ENCODE data around the gene DPP4.

Gene DPP4

GRCh38 chr2:162085090-162085891, 11.3 kb upstream of the DPP4 start:
- no peak for FAIRE-seq

GRCh38 chr2:162084536-162084935, 10.5 kb upstream of the DPP4 start:
- no peak for FAIRE-seq

DNA sequence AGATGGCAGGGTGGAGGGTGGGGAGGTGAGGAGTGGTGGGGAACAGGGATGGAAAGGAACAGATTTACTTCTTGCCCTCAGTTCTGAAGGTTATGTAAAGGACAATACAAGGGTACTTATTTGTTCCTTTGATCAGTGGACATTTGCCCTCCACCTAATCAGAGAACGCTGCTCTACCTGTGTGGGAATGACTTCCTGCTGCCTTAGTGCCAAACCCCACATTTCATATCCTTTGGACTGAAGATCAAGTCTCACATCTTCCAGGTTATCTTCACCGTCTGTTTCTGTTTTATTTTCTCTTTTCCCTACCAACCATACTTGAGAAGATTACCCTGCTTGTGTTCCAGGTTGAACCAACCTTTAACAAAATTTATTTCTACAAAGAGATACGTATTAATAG, 8.7 kb upstream of the DPP4 start:
- no peak for FAIRE-seq

DNA sequence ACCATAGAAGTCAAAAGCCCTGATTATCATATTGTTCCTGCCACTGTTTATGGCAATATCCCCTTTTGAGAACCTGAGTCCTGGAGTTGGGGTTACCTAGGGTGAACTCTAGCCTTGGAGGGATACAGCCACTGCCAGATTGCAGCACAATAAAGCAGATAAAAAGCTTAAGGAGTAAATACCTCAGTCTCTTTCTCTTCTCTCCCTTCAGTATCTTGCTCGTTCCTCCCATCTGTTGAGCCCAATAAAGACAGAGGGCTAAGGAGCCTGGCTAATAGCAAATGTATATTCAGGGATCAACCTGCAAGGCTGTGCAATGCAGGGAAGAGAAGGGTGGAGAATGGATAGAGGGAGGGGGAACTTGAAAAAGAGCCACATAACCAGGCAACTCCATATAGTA, 8.0 kb upstream of the DPP4 start:
- no peak for FAIRE-seq

DNA sequence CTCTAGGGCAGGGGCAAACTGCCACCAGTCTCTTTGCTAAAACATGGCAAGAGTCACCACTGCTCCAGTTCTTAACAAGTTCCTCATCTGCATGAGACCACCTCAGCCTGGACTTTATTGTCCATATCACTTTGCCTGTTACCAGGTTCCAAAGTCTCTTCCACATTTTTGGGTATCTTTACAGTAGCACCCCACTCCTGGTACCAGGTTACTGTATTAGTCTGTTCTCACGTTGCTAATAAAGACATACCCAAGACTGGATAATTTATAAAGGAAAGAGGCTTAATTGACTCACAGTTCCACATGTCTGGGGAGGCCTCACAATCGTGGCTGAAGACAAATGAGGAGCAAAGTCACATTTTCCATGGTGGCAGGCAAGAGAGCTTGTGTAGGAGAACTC, 5.5 kb upstream of the DPP4 start:
- FAIRE-seq, result no peak

DNA sequence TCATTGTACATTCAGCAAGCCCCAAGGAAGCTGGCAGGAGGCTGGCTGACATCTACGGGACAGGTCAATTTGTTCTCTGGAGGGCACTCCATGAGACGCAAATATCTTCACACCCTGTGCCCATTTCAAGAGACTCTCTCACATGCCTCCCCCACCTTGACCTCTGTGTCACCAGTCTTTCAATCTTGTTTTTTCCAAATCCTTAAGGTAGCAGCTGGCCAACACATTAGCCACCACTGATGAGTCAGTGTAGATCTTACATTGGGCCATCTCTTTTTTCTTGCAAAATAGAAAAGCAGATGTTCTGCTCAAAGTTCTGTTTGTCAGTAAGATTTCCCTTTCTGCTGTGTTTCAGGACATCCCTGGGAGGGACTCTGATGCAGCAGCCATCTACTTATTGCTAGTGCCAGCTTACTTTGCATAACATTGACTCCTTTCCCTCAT, 1.7 kb upstream of the DPP4 start:
- FAIRE-seq, result no peak

GRCh38 chr2:162074928-162075688, 1.1 kb upstream of the DPP4 start:
- no peak for FAIRE-seq

GRCh38 chr2:162074632-162074895, 549 bp upstream of the DPP4 start:
- no peak for FAIRE-seq

DNA sequence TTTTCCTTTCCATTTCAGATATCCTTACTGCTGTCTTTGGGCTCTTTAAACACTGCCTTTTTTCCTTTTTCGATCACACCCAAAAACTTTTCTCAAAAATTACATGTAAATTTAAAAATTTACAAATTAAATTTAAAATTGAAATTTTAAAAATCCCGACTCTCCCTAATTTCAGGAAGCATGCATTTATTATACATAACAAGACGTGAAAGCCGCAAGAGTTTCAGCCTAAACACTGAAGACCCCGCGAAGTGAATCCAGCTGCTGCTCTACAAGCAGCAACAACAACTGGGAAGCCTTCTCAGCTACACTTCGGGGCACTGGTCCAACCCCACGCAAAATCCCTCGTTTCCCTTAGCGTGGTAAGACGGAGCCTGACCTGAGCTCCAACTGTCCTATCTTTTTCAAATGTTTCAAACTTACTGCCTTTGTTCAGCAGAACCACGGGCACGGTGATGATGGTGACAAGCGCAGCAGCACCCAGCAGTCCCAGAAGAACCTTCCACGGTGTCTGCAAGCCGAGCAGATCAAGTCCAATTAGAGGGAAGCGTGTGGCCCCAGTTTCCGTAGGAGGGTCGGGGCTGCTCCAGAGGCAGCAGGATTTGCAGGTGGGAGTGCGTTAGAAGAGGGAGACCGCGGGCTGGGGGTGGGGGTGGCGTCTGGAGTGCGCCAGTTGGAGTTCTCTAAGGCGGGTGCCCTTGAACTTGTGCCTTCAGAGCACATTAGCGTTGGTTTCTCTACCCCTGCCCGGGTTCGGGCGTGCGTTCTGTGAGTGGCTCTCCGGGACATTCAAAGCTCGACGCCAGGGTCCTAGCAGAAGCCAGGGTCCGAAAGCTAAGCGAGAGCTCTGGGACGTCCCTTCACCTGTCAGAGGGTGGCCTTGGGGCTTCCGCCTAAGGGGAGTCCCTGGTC, 783 bp downstream of the DPP4 start:
- FAIRE-seq, result no peak

DNA sequence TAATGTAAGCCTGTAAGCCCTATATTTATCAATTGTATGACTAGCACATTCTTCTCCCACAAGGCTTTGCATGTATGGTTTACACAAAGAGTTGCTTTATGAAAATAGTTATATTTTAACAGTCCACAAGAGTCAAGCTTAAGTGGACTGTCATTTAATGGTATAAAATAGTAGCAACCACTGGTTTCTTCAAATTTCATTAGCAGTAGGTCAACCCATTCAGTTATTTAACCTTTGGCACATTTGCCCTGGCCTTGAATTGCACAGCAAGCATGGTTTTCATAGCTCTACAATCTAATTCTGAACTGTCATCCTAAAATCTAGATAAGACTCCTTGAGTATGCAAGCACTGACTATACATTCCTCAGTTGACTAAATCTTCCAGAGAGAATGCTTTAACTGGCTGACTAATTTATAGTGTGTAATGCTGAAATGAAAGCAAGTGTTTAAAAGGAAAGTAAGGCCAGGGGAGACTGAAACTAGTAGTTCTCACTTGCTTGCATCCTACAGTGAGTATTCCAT, 1.8 kb downstream of the DPP4 start:
- no peak for FAIRE-seq

GRCh38 chr2:162071001-162071400, 3.0 kb downstream of the DPP4 start:
- no peak for FAIRE-seq

DNA sequence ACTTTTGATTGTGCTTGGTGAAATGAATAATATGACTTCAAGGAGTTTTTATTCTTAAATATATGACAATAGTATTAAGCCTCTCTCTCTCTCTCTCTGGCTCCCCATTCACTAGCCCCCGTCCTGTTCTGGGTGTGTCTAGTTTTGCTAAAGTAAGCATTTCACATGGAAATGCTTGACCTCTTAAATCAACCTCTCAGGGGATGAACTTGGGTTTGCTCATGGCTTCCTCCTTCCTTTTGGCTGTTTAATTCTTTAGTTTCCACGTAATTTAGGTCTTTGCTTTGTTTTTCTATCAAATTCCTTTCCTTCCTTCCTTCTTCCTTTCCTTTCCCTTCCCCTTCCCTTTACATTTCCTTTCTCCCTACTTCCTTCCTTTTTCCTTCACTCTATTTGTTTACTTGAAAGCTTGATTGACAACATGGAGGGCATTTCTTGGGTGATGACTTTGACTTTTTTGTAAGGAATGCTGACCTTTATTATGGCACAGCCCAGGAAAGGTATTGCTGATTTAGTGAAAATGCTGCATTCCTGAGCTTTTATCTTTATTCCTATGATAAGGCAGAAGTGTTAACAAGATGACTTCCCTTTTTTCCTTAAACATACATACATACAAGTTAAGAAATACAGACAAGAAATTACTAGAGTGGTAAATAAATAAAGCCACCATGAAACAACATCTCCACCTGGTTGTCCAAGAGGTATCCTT, 3.6 kb downstream of the DPP4 start:
- no peak for FAIRE-seq

GRCh38 chr2:162069267-162069903, 4.6 kb downstream of the DPP4 start:
- FAIRE-seq, result no peak

DNA sequence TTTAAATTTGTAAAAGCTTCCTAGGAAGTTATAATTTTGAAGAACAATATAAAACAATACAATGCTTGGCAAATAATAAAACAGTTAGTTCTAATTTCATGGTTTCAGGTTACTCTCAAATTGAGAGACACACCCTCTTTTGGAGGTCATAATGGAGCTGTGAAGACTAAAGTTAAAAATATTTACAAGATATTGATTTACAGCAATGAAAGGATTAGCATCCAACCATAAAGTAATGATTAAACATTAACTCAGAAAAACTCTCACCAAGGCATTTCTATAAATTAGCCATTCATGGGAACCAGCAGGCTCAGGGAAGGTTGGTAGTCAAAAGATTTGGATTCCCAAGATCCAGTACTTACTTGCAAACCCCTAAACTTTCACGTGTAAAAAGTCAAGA, 6.4 kb downstream of the DPP4 start:
- FAIRE-seq, result no peak

DNA sequence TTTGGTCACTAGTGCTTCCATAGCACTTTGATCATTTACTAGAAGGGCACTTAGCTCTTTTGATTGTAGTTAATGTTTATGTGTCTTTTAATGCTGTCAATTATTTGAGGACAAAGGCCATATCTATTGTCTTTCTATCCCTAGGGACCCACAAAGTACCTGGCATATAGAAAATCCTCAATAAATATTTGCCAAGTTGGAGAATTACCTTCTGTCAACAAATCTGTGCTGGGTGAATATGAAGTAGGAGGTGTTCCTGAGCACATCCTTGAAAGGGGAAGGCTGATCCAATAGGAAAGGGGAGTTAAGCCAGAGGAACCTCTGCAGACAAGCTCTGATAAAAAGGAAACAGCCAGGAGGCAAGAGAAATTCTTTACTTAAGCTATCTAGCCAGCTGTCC, 8.2 kb downstream of the DPP4 start:
- FAIRE-seq, result no peak

- no peak for FAIRE-seq
Measured at GRCh38 chr2:162063899-162064298, 10.1 kb downstream of the DPP4 start.

DNA sequence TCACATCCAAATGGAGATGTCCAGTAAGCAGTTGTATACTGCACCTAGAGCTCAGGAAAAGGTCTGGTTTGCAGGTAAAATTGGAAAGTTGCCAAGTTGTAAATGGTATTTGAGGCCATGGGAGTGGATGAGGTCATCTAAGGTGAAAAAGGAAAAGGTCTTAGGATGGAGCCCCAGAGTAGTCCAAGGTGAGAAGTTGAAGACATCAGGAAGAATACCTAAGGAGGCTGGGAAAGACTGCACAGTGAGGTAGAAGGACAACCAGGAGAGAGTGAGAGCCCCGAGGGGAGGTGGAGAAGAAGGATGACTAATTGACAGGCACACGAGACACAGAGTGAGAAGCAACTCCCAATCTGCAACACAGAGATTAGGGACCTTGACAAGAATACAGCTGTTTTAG, 10.7 kb downstream of the DPP4 start:
- no peak for FAIRE-seq

GRCh38 chr2:162062559-162062958, 11.5 kb downstream of the DPP4 start:
- no peak for FAIRE-seq

DNA sequence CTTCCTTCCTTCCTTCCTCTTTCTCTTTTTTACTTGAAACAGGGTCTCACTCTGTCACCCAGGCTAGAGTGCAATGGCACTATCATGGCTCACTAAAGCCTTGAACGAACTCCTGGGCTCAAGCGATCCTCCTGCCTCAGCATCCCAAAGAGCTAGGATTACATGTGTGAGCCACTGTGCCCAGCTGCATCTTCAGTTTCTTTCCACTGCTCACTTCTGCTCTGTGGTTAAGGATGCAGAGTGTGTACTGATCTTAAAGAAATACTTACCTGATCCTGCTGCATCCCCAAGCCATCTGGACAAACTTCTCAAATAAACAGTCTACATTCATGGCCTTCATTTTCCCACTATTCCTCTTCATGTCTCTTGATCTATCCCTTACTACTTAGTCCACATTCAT, 13.0 kb downstream of the DPP4 start:
- FAIRE-seq, result no peak

DNA sequence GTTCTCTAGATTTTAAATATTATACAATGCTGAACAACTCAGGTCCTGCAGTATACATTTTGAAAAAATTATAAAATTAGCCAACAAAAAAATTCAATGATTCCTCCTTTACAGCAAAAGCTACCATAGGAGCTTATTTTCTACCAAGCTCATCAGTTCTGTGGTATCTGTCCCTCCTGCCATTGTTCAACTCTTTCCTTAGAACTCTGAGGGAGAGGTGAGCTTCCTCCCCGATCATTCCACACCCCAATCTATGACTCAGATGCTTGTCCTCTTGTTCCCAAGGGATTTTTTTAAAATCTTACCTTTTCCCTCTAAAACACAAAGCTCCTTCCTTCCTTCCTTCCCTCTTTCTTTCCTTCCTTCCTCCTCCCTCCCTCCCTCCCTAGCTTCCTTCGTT, 13.5 kb downstream of the DPP4 start:
- FAIRE-seq, result no peak

DNA sequence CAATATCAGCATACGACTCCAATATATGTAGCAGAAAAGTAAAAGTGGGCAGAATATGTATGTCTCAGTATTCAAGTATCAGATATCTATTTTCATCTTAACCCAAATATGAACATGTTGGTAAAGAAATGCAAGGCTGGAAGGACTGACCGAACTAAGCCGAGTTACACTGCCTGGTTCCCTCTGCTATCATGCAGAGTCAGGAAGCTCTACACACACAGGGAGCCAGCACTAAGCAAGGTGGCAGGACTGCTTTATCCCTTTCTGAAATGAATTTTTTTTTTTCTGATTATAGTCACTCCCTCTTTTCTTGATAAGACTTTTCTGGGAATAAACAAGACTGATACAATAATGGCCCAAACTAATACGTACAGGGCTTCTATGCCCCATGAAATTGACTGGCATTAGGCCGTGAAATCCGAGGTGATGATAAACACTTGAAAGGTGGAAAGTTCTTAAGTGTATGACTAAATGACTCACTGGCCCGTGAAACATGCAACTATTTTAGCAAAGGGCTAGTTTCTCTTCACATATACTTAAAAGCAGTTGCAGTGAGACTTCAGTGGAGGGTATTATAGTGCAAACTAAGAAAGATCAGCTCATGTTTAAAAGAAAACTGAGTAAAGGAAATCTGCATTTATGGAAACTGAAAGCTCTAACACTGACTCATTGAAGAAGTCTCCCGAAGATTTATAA, 14.9 kb downstream of the DPP4 start:
- no peak for FAIRE-seq
